GM23248 (cell line): ENCODE results near the gene SLC5A5.

Source experiments
- EZH2 ChIP-seq: fragments of 200-600 bp; sonication (generic); IDR thresholded peaks from 2 replicates; pipeline ENCODE4 v1.6.1; 2018; ENCODE audit warnings: antibody characterized with exemption, mild to moderate bottlenecking; ENCODE audit not compliant: insufficient read depth, poor library complexity, severe bottlenecking
- EZH2phosphoT487 ChIP-seq: fragments of 200-600 bp; sonication (generic); IDR thresholded peaks from 2 replicates; pipeline ENCODE4 v1.6.1; 2018; ENCODE audit warnings: antibody characterized with exemption, moderate library complexity, mild to moderate bottlenecking, low read depth; ENCODE audit not compliant: insufficient read depth

- TF ChIP-seq EZH2phosphoT487 (no peak), EZH2 (no peak)
These were observed 24.0 kb upstream of the SLC5A5 start, which contains the start of gene JAK3 for GRCh38 chr19:17847538-17848366.
